ENCODE results near the gene GATC.

DNA sequence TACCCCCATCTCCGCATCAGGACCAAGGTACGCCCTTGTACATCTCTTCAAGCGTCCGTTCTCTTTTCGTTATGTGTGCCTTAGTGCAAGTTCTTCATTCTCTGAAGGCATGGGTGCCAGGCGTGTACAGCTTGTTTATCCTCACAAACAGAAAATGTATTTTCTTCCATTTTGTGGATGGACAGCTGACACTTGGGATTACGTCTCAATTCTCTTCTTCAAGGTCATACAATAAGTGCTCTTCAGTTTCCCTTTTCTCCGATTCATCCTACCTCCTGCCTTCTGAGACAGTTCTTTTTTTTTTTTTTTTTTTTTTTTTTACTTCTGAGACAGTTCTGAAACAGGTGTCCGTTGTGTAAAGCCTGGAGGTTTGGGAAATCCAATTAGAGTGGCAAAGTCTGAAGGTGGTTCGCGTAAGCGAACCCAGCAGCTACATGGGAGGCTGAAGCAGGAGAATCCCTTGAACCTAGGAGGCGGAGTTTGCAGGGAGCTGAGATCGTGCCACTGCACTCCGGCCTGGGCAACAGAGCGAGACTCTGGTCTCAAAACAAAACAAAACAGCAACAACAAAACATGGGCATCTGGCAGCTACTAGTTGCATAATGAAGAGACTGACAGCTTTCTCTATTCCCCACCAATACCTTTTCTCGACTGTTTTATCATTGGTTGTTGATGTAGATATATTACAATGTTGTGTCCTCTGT lies 7.6 kb upstream of the GATC start:
- TF ChIP-seq, protein P1, sequence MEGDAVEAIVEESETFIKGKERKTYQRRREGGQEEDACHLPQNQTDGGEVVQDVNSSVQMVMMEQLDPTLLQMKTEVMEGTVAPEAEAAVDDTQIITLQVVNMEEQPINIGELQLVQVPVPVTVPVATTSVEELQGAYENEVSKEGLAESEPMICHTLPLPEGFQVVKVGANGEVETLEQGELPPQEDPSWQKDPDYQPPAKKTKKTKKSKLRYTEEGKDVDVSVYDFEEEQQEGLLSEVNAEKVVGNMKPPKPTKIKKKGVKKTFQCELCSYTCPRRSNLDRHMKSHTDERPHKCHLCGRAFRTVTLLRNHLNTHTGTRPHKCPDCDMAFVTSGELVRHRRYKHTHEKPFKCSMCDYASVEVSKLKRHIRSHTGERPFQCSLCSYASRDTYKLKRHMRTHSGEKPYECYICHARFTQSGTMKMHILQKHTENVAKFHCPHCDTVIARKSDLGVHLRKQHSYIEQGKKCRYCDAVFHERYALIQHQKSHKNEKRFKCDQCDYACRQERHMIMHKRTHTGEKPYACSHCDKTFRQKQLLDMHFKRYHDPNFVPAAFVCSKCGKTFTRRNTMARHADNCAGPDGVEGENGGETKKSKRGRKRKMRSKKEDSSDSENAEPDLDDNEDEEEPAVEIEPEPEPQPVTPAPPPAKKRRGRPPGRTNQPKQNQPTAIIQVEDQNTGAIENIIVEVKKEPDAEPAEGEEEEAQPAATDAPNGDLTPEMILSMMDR (IDR thresholded peaks at IDR 0.05) = no peak
- TF ChIP-seq EZH2 (IDR thresholded peaks at IDR 0.05; ENCODE audit: borderline replicate concordance, insufficient read depth, low read depth, low read length, poor library complexity, severe bottlenecking) = no peak
